ENCODE measurements around the gene ADSS1.

DNA sequence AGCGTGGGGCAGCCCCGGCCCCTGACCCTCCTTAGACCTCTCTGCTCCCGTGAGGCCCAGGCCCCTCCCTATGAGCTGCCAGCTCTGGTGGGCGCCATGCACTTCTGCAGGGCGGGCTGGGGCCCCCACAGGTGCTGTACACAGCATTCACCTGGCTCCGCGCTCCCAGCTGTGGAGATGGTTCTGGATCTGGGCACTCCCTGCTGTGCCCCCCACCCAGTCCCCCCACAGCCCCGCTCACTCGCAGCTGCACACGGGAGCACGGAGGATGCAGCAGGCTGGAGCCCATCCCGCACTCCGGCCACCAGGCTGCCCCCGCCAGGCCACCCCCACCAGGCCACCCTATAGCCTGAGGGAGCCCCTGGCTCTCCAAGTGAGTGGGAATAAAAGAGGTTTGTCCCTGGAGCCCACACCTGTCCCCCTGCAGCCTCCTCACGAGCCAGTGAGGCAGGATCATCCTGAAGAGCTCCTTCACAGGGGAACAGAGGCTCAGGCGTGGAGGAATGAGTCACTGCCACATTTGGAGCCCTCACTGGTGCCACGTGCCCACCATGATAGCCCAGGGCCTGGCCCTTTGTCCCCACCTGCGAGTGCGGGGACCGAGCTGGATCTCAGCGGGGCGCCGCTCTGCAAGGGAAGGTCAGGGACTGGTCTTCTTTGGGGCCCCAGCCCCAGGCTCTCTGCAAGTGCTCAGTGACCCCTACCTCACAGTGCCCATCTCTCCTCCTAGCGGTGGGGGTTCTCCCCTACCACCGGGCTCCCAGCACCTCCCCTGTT, 1.9 kb downstream of the ADSS1 start:
- TF ChIP-seq POLR2A (IDR thresholded peaks at IDR 0.05): no peak
- no peak for TF ChIP-seq POLR2AphosphoS5 (IDR thresholded peaks at IDR 0.05)
- TF ChIP-seq, protein P1, sequence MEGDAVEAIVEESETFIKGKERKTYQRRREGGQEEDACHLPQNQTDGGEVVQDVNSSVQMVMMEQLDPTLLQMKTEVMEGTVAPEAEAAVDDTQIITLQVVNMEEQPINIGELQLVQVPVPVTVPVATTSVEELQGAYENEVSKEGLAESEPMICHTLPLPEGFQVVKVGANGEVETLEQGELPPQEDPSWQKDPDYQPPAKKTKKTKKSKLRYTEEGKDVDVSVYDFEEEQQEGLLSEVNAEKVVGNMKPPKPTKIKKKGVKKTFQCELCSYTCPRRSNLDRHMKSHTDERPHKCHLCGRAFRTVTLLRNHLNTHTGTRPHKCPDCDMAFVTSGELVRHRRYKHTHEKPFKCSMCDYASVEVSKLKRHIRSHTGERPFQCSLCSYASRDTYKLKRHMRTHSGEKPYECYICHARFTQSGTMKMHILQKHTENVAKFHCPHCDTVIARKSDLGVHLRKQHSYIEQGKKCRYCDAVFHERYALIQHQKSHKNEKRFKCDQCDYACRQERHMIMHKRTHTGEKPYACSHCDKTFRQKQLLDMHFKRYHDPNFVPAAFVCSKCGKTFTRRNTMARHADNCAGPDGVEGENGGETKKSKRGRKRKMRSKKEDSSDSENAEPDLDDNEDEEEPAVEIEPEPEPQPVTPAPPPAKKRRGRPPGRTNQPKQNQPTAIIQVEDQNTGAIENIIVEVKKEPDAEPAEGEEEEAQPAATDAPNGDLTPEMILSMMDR (IDR thresholded peaks at IDR 0.05): no peak
- TF ChIP-seq EP300 (IDR thresholded peaks at IDR 0.05; ENCODE audit: low read depth): no peak

Data from transverse colon (tissue), 4 donors.